Parathyroid adenoma (tissue), 2 donors: ENCODE measurements around the gene PNLDC1.
A peak's percentile ranks its signal among the peaks of the same experiment; 100 is the strongest.

Experiments
- H2AFZ ChIP-seq: fragments of 300-600 bp; sonication (generic); one replicate; pipeline ENCODE4 v1.7.0; 2017; ENCODE audit warnings: antibody characterized with exemption, mild to moderate bottlenecking
- H3K27ac ChIP-seq: fragments of 300-600 bp; sonication (generic); one replicate; pipeline ENCODE4 v1.7.0; 2017
- H3K27me3 ChIP-seq: fragments of 300-600 bp; sonication (generic); one replicate; pipeline ENCODE4 v1.7.0; 2017; ENCODE audit warnings: low read length; ENCODE audit not compliant: control insufficient read depth, insufficient read depth
- H3K36me3 ChIP-seq: fragments of 300-600 bp; sonication (generic); one replicate; pipeline ENCODE4 v1.7.0; 2017; ENCODE audit warnings: low read length; ENCODE audit not compliant: control insufficient read depth, insufficient read depth
- H3K4me1 ChIP-seq: fragments of 300-600 bp; sonication (generic); one replicate; pipeline ENCODE4 v1.7.0; 2017; ENCODE audit warnings: control low read depth
- H3K4me2 ChIP-seq: fragments of 300-600 bp; sonication (generic); one replicate; pipeline ENCODE4 v1.7.0; 2017; ENCODE audit warnings: low read length
- H3K4me3 ChIP-seq: fragments of 300-600 bp; sonication (generic); one replicate; pipeline ENCODE4 v1.7.0; 2017; ENCODE audit warnings: low read depth, low read length
- H3K79me2 ChIP-seq: fragments of 300-600 bp; sonication (generic); one replicate; pipeline ENCODE4 v1.7.0; 2017; ENCODE audit warnings: control low read depth
- H3K9ac ChIP-seq: fragments of 300-600 bp; sonication (generic); one replicate; pipeline ENCODE4 v1.7.0; 2017; ENCODE audit warnings: mild to moderate bottlenecking
- H3K9me3 ChIP-seq: fragments of 300-600 bp; sonication (generic); one replicate; pipeline ENCODE4 v1.7.0; 2017; ENCODE audit warnings: low read length; ENCODE audit not compliant: control insufficient read depth
- CTCF ChIP-seq: fragments of 300-600 bp; sonication (generic); IDR thresholded peaks from one replicate; pipeline ENCODE4 v1.7.0; 2017; ENCODE audit warnings: antibody characterized with exemption, mild to moderate bottlenecking
- donor health status: primary hyperparathyroidism.

PNLDC1 gene

GRCh38 chr6:159760602-159761057 lies 39.4 kb upstream of the PNLDC1 start:
- Histone ChIP-seq H3K27ac (peak overlapping the region; percentile 92), H3K4me2 (no peak overlapping the region), H3K9me3 (no peaks in the 10 kb centered on the region), H3K9ac (no peak overlapping the region), H3K79me2 (peaks cover 4% of the 10 kb centered on the region), H2AFZ (no peak overlapping the region), H3K36me3 (no peaks in the 10 kb centered on the region), H3K4me1 (peaks cover 3% of the 10 kb centered on the region), H3K4me3 (no peak overlapping the region), H3K27me3 (no peaks in the 10 kb centered on the region)
- TF ChIP-seq CTCF: no peak

- H3K4me1 ChIP-seq: peaks cover 3% of the 10 kb centered on the region
- no peak for TF ChIP-seq CTCF
- H3K9ac ChIP-seq: no peak overlapping the region
- no peaks in the 10 kb centered on the region for H3K27me3 ChIP-seq
- peak overlapping the region; percentile 92 for H3K27ac ChIP-seq
- H3K79me2 ChIP-seq: peaks cover 4% of the 10 kb centered on the region
- peak overlapping the region; percentile 99 for H3K4me3 ChIP-seq
- H3K9me3 ChIP-seq: no peaks in the 10 kb centered on the region
- H2AFZ ChIP-seq: peak overlapping the region; percentile 87
- peak overlapping the region; percentile 98 for H3K4me2 ChIP-seq
- no peaks in the 10 kb centered on the region for H3K36me3 ChIP-seq
These were observed 38.8 kb upstream of the PNLDC1 start for GRCh38 chr6:159761129-159761872.

- Histone ChIP-seq H3K4me1 (peaks cover 3% of the 10 kb centered on the region), H3K36me3 (no peaks in the 10 kb centered on the region), H2AFZ (peak within 1 kb of the TSS; percentile 100), H3K9me3 (no peaks in the 10 kb centered on the region), H3K27me3 (no peaks in the 10 kb centered on the region), H3K4me3 (peak within 1 kb of the TSS; percentile 99), H3K9ac (peak within 1 kb of the TSS; percentile 51), H3K79me2 (peaks cover 4% of the 10 kb centered on the region), H3K27ac (peak within 1 kb of the TSS; percentile 92), H3K4me2 (peak within 1 kb of the TSS; percentile 98)
- no peak for TF ChIP-seq CTCF
These were observed 38.0 kb upstream of the PNLDC1 start, which contains the start of gene ACAT2 for GRCh38 chr6:159761873-159762680. Gene ACAT2, plus strand, starts transcription at chr6:159762045. Its CDS starts 43 bp downstream, at chr6:159762088.

- no peak for TF ChIP-seq CTCF
- peak overlapping the region; percentile 92 for H3K27ac ChIP-seq
- H3K36me3 ChIP-seq: no peaks in the 10 kb centered on the region
- H3K9me3 ChIP-seq: no peaks in the 10 kb centered on the region
- peaks cover 3% of the 10 kb centered on the region for H3K4me1 ChIP-seq
- no peaks in the 10 kb centered on the region for H3K27me3 ChIP-seq
- H3K4me2 ChIP-seq: peak overlapping the region; percentile 98
- H3K4me3 ChIP-seq: peak overlapping the region; percentile 99
- peaks cover 4% of the 10 kb centered on the region for H3K79me2 ChIP-seq
- H2AFZ ChIP-seq: peak overlapping the region; percentile 100
- no peak overlapping the region for H3K9ac ChIP-seq
These were observed 37.3 kb upstream of the PNLDC1 start for GRCh38 chr6:159762681-159763293.
